ENCODE measurements around the gene CNGA3.

GRCh38 chr2:98376301-98376910 lies 30.1 kb downstream of the CNGA3 start:
- TF ChIP-seq POLR2AphosphoS5 (IDR thresholded peaks at IDR 0.05) (no peak), POLR2A (IDR thresholded peaks at IDR 0.05) (no peak)
- TF ChIP-seq, protein P1, sequence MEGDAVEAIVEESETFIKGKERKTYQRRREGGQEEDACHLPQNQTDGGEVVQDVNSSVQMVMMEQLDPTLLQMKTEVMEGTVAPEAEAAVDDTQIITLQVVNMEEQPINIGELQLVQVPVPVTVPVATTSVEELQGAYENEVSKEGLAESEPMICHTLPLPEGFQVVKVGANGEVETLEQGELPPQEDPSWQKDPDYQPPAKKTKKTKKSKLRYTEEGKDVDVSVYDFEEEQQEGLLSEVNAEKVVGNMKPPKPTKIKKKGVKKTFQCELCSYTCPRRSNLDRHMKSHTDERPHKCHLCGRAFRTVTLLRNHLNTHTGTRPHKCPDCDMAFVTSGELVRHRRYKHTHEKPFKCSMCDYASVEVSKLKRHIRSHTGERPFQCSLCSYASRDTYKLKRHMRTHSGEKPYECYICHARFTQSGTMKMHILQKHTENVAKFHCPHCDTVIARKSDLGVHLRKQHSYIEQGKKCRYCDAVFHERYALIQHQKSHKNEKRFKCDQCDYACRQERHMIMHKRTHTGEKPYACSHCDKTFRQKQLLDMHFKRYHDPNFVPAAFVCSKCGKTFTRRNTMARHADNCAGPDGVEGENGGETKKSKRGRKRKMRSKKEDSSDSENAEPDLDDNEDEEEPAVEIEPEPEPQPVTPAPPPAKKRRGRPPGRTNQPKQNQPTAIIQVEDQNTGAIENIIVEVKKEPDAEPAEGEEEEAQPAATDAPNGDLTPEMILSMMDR (IDR thresholded peaks at IDR 0.05): no peak

All from breast epithelium (tissue), 3 donors.